Testis (tissue), 2 donors: Measurements from ENCODE around the gene CAPN3.

Experiments
- POLR2A ChIP-seq: fragments of 450-650 bp; IDR thresholded peaks from one replicate; pipeline ENCODE4 v1.6.1; 2017; ENCODE audit warnings: antibody characterized with exemption, mild to moderate bottlenecking, moderate library complexity
- TF ChIP-seq, protein P1 (sequence below), 3 experiments: fragments of 450-650 bp in 2 of 3; fragments of 200-600 bp in 1 of 3; sonication (generic) in 1 of 3; IDR thresholded peaks; one replicate each; pipeline ENCODE4 v1.5.1; 2016 to 2019; ENCODE audit warnings: antibody characterized with exemption in 3 of 3, mild to moderate bottlenecking in 2 of 3, moderate library complexity in 1 of 3

GRCh38 chr15:42364529-42364928 is 5.2 kb downstream of the CAPN3 start:
- TF ChIP-seq POLR2A, result no peak
- TF ChIP-seq, protein P1, sequence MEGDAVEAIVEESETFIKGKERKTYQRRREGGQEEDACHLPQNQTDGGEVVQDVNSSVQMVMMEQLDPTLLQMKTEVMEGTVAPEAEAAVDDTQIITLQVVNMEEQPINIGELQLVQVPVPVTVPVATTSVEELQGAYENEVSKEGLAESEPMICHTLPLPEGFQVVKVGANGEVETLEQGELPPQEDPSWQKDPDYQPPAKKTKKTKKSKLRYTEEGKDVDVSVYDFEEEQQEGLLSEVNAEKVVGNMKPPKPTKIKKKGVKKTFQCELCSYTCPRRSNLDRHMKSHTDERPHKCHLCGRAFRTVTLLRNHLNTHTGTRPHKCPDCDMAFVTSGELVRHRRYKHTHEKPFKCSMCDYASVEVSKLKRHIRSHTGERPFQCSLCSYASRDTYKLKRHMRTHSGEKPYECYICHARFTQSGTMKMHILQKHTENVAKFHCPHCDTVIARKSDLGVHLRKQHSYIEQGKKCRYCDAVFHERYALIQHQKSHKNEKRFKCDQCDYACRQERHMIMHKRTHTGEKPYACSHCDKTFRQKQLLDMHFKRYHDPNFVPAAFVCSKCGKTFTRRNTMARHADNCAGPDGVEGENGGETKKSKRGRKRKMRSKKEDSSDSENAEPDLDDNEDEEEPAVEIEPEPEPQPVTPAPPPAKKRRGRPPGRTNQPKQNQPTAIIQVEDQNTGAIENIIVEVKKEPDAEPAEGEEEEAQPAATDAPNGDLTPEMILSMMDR (IDR thresholded peaks at IDR 0.05), result no peak
